IPS-18c (cell line): ENCODE results near the gene SLC39A7.

Source experiments
- H3K4me3 ChIP-seq: 2 replicates; pipeline ENCODE4 v1.7.0; 2013; ENCODE audit warnings: low read depth, mild to moderate bottlenecking, low read length, moderate library complexity; ENCODE audit not compliant: insufficient read depth
- H3K9me3 ChIP-seq: one replicate; pipeline ENCODE4 v1.6.1; 2013; ENCODE audit warnings: mild to moderate bottlenecking, low read length, moderate library complexity; ENCODE audit not compliant: control insufficient read depth, insufficient read depth

Gene SLC39A7

DNA sequence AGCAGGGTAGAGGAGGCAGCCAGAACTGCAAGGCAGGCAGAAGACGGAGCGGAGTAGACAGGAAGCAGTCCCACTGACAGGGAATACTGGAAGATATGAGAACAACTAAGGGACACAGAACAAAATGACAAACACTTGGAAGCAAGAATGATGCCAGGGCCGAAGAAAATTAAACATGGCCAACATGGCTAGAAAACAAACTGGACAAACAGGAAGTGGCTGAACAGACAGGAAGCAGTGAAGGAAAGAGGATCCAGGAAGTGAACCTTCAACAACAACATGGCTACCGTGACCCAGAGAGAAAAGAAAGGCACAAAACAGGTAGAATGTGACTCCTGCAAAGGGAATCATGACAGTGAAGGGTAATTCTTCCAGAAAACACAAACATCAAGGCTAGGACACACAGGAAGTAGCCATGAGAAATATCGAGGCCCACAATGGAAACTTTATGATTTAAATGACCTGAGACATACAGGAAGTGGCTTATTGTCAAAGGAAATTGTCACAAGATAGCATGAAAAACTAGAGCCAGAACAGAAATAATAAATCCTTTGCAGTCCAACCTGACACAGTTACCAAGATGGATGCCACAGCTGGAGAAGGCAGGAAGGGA, 17.5 kb upstream of the SLC39A7 start:
- no peak overlapping the region for H3K4me3 ChIP-seq
- no peaks in the 10 kb centered on the region for H3K9me3 ChIP-seq

DNA sequence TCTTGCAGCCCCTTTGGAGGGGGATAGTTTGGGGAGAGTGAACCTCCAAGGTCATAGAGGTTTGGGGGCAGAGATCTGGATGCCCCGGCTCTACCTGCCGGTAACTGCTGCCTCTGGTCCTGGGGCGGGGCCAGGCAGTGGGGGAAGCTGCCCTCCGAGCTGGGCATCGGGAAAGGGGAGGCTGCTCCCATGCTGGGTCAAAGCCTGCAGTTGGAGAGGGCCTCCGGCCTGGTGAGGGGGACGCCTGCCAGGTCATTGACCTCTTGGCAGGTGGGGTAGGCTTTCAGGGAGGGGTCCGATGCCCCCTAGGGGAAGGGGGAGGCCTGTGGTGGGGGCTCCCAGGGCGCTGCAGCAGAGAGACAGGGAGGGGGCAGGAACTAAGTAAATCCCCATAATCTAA, 15.5 kb upstream of the SLC39A7 start:
- no peaks in the 10 kb centered on the region for H3K9me3 ChIP-seq
- H3K4me3 ChIP-seq = no peak overlapping the region

DNA sequence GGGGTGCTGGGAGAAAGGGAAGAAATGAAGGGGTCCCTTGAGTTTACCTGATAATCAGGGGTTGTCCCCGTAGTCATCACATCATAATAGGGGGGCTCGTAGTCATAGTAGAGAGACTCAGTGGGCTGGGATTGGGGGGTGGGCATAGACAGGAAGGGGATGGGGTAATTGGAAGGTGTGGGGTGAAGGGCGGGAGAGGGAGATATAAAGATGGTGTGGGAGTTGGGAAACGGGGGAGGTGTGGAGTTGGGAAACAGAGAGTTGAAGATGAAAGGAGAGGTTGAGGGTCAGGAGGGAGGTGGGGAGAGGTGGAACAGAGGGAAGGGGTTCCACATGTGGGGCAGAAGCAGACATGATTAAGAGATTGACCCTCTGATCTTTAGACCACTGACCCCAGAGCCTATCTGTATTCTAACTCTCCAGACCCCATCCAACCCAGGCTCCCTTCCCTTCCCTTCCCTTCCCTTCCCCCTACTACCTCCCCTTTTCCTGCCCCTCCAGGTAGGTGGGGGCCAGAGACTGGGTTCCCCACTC, 14.9 kb upstream of the SLC39A7 start:
- H3K9me3 ChIP-seq = no peaks in the 10 kb centered on the region
- no peak overlapping the region for H3K4me3 ChIP-seq

- Histone ChIP-seq H3K4me3 (no peak overlapping the region), H3K9me3 (no peaks in the 10 kb centered on the region)
Measured at GRCh38 chr6:33187809-33188208, 12.9 kb upstream of the SLC39A7 start.

GRCh38 chr6:33189164-33189563, 11.5 kb upstream of the SLC39A7 start:
- no peak overlapping the region for H3K4me3 ChIP-seq
- no peaks in the 10 kb centered on the region for H3K9me3 ChIP-seq

GRCh38 chr6:33189625-33190448, 10.8 kb upstream of the SLC39A7 start:
- H3K4me3 ChIP-seq = no peak overlapping the region

GRCh38 chr6:33190504-33191107, 10.1 kb upstream of the SLC39A7 start:
- Histone ChIP-seq H3K9me3 (no peaks in the 10 kb centered on the region), H3K4me3 (no peak overlapping the region)

More at GRCh38 chr6:33189625-33190448, 10.8 kb upstream of the SLC39A7 start:
- H3K9me3 ChIP-seq = no peaks in the 10 kb centered on the region

GRCh38 chr6:33191383-33192104, 9.1 kb upstream of the SLC39A7 start:
- Histone ChIP-seq H3K4me3 (no peak overlapping the region; the same call in 1 of the 2 replicates), H3K9me3 (no peaks in the 10 kb centered on the region)

DNA sequence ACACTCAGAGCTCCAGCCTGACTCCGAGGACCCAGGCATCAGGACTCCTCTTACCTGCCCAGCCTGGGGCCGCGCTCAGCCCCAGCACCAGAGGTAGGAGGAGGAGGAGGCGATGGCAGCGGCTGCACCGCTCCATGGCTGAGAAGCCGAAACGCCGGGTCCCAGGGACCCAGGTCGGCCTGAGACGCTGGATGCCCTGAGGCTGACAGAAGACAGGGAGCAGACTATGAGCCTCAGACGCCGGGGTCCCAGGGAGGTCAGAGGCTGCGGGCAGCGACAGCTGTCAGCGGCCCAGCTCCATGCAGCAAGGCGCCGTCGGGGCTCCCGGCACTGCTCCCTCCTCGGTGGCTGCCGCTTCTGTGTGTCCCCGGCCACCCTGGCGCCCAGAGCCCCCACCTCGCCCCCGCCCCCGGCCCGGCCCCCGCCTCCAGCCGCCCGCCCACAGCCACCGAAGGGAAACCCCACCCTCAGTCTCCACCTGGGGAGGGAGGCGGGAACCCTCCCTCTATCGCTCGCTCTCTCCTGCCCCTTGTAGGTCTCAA, 8.5 kb upstream of the SLC39A7 start, which contains the start of gene COL11A2:
COL11A2 (minus strand) TSS at position 363 of the 542 bp plus-strand sequence; CDS start at position 136, 227 bp downstream.
- peak within 1 kb of the TSS; percentile 62 for H3K4me3 ChIP-seq
- H3K9me3 ChIP-seq = no peaks in the 10 kb centered on the region

DNA sequence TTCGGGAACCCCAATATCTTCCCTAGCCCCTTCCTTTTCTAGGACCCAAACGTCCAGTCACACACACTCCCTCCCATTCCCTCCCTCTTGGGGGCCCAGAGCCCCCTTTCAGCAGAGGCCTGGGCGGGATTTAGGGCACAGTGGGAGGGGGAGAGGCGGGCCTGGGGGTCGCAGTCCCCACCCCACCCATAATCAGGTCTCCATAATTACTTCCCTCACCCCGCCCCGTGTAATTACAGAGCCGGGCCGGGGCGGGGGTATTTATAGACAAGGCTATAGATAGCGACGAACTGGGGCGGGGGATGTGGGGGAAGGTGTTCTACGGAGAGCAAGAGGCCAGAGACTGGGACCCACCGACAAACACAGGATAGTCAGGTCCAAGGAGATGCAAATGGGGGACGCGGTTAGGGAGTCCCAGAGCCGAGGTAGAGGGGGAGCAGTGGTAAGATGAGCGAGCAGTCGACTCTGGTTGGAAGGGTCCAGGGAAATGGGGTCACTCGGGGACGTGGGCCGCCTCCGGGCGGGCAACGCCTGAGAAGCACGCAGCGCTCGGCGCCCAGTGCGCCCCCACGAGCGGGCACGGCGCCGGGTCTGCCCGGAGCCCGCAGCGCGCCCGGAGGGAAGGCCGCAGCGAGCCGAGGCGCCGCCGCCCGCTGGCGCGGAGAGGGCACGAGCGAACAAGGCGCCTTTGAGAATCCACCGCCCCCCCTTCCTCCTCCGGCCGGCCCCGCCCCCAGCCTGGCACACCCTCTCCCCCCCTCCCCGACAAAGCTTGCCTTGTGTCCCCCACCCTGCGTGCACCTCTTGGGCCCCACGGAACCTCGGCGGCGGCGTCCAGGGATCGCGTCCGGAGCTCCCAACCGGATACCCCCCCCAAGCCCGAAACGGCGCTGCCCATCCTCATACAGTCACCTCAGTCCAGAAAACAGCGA, 7.7 kb upstream of the SLC39A7 start:
- no peaks in the 10 kb centered on the region for H3K9me3 ChIP-seq
- peak overlapping the region; percentile 62 for H3K4me3 ChIP-seq

- H3K4me3 ChIP-seq = peak overlapping the region; percentile 31
- H3K9me3 ChIP-seq = no peaks in the 10 kb centered on the region
Measured at GRCh38 chr6:33193619-33194018, 7.0 kb upstream of the SLC39A7 start.

DNA sequence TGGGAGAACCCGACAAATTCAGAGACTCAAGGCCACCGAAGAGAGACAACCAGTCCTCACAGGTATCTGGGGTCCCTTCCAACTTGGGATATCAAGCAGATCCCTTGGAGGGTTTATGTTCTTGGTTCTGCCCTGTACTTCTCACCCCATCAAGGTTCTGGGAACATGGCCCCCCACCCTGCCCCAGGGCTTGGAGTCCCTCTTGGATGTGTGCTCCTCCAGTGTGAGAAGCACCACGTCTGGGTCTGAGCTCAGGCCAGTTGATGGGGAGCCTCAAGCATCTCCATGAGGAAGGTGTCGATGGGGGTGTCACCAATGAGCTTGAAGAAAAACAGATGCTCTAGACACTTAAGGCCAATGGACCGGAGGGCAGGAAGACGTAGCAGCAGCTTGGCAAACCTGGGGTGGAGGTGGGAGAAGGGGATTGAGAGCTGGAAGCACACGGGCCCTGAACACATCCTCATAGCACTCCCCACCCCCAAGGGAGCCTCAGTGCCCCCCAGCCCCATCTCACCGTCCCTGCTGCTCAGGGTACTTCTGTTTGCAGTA, 6.2 kb upstream of the SLC39A7 start:
- Histone ChIP-seq H3K9me3 (no peaks in the 10 kb centered on the region), H3K4me3 (no peak overlapping the region)

DNA sequence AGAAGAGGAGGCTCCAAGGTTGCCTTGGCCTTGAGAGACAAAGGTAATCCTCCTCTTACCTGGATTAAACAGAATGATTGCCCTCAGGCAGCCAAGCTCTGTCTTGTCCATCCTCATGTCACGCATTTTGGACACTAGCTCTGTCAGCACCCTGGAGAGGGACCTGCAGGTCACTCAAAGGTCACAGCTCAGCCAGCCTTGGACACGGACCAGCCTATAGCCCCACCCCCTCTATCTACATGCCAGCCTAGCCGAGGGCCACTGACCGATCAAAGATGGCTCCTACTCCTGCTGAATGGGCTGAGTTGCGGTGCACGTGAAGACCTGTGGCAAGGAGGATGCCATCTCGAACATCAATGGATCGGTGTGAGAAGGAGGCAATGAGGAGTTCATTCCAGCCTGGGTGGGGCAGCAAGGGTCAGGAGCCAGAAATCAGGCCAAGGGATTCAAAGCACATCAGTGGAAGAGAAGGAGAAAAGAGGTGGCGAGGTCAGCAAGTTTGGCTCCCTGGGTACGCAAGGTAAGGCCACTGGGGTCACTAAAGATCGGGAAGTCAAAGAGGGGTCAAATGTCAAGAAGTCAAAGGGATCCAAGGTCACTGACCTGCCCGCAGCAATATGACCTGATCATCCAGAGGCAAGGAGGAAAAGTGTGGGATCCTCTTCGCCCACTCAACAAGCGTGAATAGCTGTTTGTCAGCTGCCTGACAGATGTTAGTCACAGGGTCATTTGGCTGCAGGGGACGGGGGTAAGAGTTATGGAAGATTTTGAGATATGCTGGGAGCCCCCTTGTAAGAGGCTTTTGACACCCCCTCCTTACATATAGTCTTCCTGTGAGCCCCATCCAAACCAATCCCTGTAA, 5.1 kb upstream of the SLC39A7 start:
- no peak overlapping the region for H3K4me3 ChIP-seq

GRCh38 chr6:33197431-33198048, 3.1 kb upstream of the SLC39A7 start:
- no peaks in the 10 kb centered on the region for H3K9me3 ChIP-seq
- no peak overlapping the region for H3K4me3 ChIP-seq

More for the DNA sequence above, 5.1 kb upstream of the SLC39A7 start:
- no peaks in the 10 kb centered on the region for H3K9me3 ChIP-seq
